ENCODE measurements around the gene CABP5.

- TF ChIP-seq, protein P1, sequence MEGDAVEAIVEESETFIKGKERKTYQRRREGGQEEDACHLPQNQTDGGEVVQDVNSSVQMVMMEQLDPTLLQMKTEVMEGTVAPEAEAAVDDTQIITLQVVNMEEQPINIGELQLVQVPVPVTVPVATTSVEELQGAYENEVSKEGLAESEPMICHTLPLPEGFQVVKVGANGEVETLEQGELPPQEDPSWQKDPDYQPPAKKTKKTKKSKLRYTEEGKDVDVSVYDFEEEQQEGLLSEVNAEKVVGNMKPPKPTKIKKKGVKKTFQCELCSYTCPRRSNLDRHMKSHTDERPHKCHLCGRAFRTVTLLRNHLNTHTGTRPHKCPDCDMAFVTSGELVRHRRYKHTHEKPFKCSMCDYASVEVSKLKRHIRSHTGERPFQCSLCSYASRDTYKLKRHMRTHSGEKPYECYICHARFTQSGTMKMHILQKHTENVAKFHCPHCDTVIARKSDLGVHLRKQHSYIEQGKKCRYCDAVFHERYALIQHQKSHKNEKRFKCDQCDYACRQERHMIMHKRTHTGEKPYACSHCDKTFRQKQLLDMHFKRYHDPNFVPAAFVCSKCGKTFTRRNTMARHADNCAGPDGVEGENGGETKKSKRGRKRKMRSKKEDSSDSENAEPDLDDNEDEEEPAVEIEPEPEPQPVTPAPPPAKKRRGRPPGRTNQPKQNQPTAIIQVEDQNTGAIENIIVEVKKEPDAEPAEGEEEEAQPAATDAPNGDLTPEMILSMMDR (IDR thresholded peaks at IDR 0.05): no peak
- TF ChIP-seq ZFX (IDR thresholded peaks at IDR 0.05; ENCODE audit: borderline replicate concordance): no peak
Observed at GRCh38 chr19:48000846-48001245, 43.0 kb downstream of the CABP5 start.
